ENCODE results near the gene PPP2R2B.

The PPP2R2B gene

GRCh38 chr5:146878476-146879172 is at the start of gene PPP2R2B:
Gene PPP2R2B (minus strand): TSS chr5:146878757.
- DNase-seq (ENCODE audit: low spot score), result no peak

- no peak for DNase-seq (ENCODE audit: low spot score)
Measured at GRCh38 chr5:146924132-146924531, 45.6 kb upstream of the PPP2R2B start.

GRCh38 chr5:146921225-146921624 is 42.7 kb upstream of the PPP2R2B start:
- no peak for DNase-seq (ENCODE audit: low spot score)

- DNase-seq (ENCODE audit: low spot score), result no peak
Measured at GRCh38 chr5:146920351-146920881, 41.9 kb upstream of the PPP2R2B start.

- no peak for DNase-seq (ENCODE audit: low spot score)
Measured at GRCh38 chr5:146919304-146919703, 40.7 kb upstream of the PPP2R2B start.

GRCh38 chr5:146917931-146918330 is 39.4 kb upstream of the PPP2R2B start:
- DNase-seq (ENCODE audit: low spot score), result no peak

DNA sequence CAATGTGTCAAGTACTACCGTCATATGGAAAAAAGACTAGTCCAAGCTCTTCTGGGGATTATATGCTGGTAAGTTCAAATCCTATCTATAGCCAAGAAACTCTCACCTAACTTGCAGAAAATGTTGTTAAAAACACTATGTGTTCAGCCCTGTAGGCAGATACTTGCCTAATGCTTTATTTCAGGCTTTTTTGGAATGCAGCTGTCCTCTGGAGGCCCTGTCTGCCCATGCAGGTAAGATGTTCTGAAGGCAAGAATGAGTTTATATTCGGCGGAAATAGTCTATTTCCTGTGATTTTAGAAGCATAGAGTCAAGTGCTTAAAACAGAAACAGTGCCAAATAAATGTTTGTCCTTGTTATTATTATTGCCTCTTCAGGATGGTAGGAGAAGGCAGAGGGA is 34.3 kb upstream of the PPP2R2B start:
- no peak for DNase-seq (ENCODE audit: low spot score)

- DNase-seq (ENCODE audit: low spot score), result no peak
Measured at GRCh38 chr5:146910239-146910638, 31.7 kb upstream of the PPP2R2B start.

DNA sequence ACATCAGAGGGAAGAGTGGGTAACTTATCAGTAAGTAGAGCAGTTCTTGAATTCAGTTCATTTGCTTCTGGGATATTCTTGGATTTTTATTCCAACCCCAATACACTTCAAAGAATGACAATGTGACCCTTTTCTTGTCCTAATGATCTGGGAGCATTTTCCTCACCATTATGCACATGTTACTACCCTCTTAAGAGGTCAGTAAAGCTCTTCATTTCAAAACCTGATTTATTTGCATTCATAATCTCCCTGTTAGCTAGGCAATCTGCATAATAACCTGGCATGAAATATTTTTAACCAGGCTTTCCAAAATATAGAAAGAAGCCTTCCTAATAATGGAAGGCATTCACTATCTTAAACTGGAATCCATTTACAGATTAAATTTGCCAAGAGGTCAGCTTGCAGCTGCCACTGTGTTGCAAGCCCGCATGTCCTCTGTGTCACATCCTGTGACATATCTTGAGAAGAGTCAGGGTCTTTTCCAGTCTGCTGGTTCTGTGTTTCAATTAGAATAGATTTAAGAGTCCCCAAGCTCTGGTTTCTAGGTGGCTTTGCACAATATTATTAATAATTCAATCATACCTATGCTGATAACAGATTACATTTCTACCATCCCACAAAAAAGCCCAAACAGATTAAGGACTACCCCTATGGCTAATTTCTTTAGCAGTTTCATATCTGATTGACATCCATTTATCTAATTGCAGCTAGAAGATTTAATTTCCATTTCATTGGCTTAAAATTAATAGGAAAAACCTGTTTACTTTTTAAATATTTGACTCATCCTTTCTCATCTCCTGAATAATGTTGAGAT is 30.9 kb upstream of the PPP2R2B start:
- no peak for DNase-seq (ENCODE audit: low spot score)

- no peak for DNase-seq (ENCODE audit: low spot score)
Measured at GRCh38 chr5:146906803-146907202, 28.2 kb upstream of the PPP2R2B start.

GRCh38 chr5:146904890-146905289 is 26.3 kb upstream of the PPP2R2B start:
- no peak for DNase-seq (ENCODE audit: low spot score)

DNA sequence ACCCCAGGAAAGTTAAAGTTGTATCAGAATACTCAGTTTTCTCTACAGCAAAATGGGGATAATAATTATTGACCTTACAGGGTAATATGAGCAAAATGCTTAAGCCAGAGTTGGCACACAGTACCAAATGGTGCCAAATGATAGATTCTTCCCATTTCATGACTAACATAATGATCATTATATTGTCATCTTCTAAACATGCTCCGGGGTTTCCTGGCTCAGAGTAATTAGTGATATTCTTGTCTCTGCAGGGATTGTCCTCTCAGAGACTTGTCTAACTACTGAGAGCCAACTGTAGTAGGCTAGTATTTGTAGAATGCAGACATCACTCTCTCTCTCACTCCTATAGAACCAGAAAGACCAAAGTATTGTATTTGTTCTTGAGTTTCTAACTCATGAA is 25.2 kb upstream of the PPP2R2B start:
- no peak for DNase-seq (ENCODE audit: low spot score)

DNA sequence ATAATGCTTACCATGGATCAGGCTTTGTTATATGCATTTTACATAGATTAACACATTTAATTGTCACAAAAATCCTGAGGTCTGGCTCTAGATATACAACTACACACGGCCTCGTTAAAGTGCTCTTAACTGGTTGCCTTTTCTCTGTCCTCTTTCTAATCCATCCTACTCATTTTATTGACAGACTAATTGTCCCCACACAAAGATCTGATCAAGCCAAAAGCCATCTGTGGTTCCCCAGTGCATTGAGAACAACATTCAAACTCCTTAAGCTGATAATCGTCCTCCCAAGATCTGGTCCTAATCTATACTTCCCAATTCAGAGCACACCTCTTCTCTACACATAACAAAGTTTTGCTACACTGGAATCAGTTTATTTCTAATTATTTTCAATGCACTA is 23.9 kb upstream of the PPP2R2B start:
- DNase-seq (ENCODE audit: low spot score), result no peak

- no peak for DNase-seq (ENCODE audit: low spot score)
Measured at GRCh38 chr5:146897061-146897460, 18.5 kb upstream of the PPP2R2B start.

DNA sequence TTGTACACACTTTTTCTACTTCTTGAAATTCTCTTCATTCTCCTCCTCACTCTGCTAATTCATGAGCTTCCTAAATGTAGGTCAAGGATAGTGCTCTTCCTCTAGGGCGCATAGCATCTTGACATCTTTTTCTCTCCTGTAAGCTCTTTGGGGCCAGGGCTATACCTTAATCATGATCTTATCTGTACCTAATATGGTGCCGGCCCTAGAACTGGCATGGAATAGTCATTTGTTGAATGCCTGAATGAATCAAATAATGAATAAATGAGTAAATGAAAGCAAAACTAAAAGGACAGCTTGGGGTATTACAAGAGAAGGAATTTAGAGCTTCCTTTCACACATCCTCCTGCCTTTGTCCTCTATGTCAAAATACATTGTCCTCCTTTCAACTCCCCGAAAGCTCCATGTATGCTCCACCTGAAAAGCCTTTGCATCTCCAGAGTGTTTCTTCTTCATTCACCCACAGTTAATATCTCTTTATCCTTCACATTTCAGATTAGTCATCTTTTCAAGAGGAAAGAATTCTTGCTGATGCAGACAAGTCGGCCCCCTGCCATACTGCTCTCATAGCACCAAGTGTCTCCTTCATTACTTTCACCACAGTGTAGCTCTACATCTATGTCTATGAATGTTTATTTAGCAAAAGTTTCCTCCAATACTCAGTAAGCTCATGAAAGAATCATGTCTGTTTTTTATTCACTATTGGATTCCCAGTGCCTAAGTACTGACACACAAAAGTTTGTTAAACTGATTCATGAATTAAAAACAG is 16.4 kb upstream of the PPP2R2B start:
- no peak for DNase-seq (ENCODE audit: low spot score)

DNA sequence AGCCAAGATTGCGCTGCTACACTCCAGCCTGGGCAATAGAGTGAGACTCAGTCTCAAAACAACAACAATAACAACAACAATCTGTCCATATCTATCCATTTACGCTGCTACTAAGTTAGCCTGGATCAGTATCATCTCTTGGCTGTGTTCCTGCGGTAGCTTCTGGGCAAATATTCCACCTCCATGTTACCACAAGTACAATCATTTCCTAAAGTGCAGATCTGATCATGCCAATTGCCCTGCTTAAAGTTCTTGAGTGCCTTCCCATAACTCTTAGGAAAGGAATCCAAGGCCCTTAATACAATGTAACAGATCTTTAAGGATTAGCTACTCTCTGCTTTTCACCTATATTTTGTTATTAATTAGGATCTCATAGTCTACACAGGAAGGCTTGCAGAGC is 15.4 kb upstream of the PPP2R2B start:
- no peak for DNase-seq (ENCODE audit: low spot score)

DNA sequence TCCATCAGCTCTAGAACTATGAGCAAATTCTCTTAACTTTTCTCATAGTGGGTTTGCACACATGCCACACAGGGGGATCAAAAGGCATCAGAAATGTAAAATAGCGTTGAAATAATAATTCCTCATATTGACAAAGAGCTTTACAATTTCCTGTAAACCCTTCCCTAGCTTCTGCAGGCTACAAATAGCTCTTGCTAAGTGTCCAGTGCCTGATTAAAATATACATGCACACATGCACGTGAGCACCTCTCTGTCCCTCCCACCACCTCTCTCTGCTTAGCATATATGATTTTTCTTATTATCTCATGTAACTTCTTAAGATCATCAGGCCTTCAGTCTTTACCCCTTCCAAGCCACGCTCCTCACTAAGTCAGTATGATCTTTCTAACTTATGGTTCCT is 13.7 kb upstream of the PPP2R2B start:
- DNase-seq (ENCODE audit: low spot score), result no peak

DNA sequence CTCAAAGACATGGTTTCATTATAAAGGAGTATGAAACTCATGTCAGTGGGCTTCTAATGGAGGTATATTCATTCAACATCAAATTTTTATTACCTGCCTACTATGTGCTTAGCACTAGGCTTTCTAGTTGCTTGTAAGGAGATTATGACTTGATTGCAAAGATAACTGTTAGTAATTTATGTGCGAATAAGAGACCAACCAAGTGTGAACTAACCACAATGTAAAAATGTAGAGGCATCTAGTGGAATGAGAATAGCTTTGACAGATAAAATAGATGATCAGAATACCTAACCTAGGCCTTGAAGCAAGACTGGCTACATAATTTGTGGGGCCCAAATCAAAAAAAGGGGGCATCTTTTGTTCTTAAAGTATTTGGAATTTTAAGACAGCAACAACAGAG is 13.0 kb upstream of the PPP2R2B start:
- DNase-seq (ENCODE audit: low spot score), result no peak

- no peak for DNase-seq (ENCODE audit: low spot score)
Measured at GRCh38 chr5:146890731-146891440, 12.3 kb upstream of the PPP2R2B start.

- no peak for DNase-seq (ENCODE audit: low spot score)
Measured at GRCh38 chr5:146890066-146890465, 11.5 kb upstream of the PPP2R2B start.

DNA sequence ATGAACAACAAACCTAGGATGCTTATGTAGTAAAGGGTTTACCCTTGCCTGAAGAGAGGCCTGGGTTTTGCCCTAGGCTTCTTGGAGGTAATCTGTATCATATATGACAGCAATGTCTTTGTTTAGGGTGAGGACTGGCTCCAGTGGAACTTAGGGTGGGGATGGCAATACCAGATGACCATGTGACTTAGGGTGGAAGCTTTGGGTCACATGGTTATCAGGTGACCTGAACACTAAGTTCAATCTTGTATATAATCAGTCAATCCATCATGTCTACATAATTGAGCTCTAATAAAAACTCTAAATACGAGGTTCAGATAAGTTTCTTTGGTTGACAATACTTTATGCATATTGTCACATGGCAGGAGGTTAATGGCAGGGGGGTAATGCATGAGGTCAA is 10.6 kb upstream of the PPP2R2B start:
- DNase-seq (ENCODE audit: low spot score), result no peak

Data from kidney capillary endothelial cell (primary cell).